SJSA1 (cell line): ENCODE measurements around the gene CDC45. TPM values are rescaled to one million over a fixed set of nuclear protein-coding genes. Genes with fewer than 3 reads are reported as not detected.
A peak's percentile ranks its signal among the peaks of the same experiment; 100 is the strongest.
"Not testable (repeated sequence)": the region's sequence is repeated elsewhere in the genome, so short reads cannot be mapped to it uniquely, and the experiment has no call there.

Experiments used
- DNase-seq, 2 experiments: peaks; one replicate each; pipeline ENCODE4 v3.0.0-alpha.2; 2015 to 2020; ENCODE audit warnings: low spot score in 2 of 2, low read depth in 1 of 2
- H3K27ac ChIP-seq: fragments of 250-450 bp; sonication (Bioruptor Pico); 2 replicates; pipeline ENCODE4 v1.5.1; 2020; ENCODE audit warnings: mild to moderate bottlenecking, moderate library complexity
- H3K27me3 ChIP-seq: fragments of 250-450 bp; sonication (Bioruptor Pico); replicated peaks from 2 replicates; pipeline ENCODE4 v1.5.1; 2020; ENCODE audit warnings: mild to moderate bottlenecking, moderate library complexity
- H3K36me3 ChIP-seq: fragments of 250-450 bp; sonication (Bioruptor Pico); 2 replicates; pipeline ENCODE4 v1.5.1; 2020; ENCODE audit warnings: mild to moderate bottlenecking
- H3K4me1 ChIP-seq: fragments of 250-450 bp; sonication (Bioruptor Pico); replicated peaks from 2 replicates; pipeline ENCODE4 v1.6.1; 2021; ENCODE audit warnings: mild to moderate bottlenecking
- H3K4me3 ChIP-seq: fragments of 250-450 bp; sonication (Bioruptor Pico); 2 replicates; pipeline ENCODE4 v1.5.1; 2020; ENCODE audit warnings: mild to moderate bottlenecking
- H3K9me3 ChIP-seq: fragments of 250-450 bp; sonication (Bioruptor Pico); replicated peaks from 2 replicates; pipeline ENCODE4 v1.5.1; 2020; ENCODE audit warnings: mild to moderate bottlenecking
- total RNA-seq: library from RNA; depleted of rRNA; stranded (reverse); fragments of >200 nt; shearing (Covaris generic); gene quantifications from 2 replicates; pipeline ENCODE4 v1.2.3, GENCODE V29; 2014

CDC45 gene
- total RNA-seq, 1 experiment from 2014 or later, result 72.5 TPM

GRCh38 chr22:19442166-19442565, 37.6 kb upstream of the CDC45 start:
- H3K27ac ChIP-seq, result no peak overlapping the region
- peaks cover 5% of the 10 kb centered on the region; the same call in 1 of the 2 replicates for H3K4me1 ChIP-seq
- no peaks in the 10 kb centered on the region for H3K9me3 ChIP-seq
- H3K27me3 ChIP-seq, result no peaks in the 10 kb centered on the region
- H3K4me3 ChIP-seq, result no peak overlapping the region
- H3K36me3 ChIP-seq, result peaks cover 66% of the 10 kb centered on the region
- DNase-seq, result no peak

GRCh38 chr22:19443544-19444211, 36.0 kb upstream of the CDC45 start:
- H3K4me1 ChIP-seq, result peaks cover 10% of the 10 kb centered on the region; the same call in 1 of the 2 replicates
- no peak overlapping the region for H3K27ac ChIP-seq
- no peaks in the 10 kb centered on the region for H3K27me3 ChIP-seq
- no peak for DNase-seq
- H3K9me3 ChIP-seq, result no peaks in the 10 kb centered on the region
- no peak overlapping the region for H3K4me3 ChIP-seq
- peaks cover 58% of the 10 kb centered on the region for H3K36me3 ChIP-seq

GRCh38 chr22:19445279-19445982, 34.3 kb upstream of the CDC45 start:
- H3K4me3 ChIP-seq, H3K9me3 ChIP-seq, H3K27ac ChIP-seq, H3K27me3 ChIP-seq, DNase-seq: not testable (repeated sequence)
- peaks cover 67% of the 10 kb centered on the region for H3K36me3 ChIP-seq
- peaks cover 11% of the 10 kb centered on the region; the same call in 1 of the 2 replicates for H3K4me1 ChIP-seq

- H3K27me3 ChIP-seq, result no peaks in the 10 kb centered on the region
- H3K4me1 ChIP-seq, result peaks cover 11% of the 10 kb centered on the region; the same call in 1 of the 2 replicates
- peak overlapping the region; percentile 95 for H3K4me3 ChIP-seq
- peaks cover 70% of the 10 kb centered on the region for H3K36me3 ChIP-seq
- H3K9me3 ChIP-seq, result no peaks in the 10 kb centered on the region
- H3K27ac ChIP-seq, result peak overlapping the region; percentile 32; the same call in 1 of the 2 replicates
- no peak for DNase-seq
Measured at GRCh38 chr22:19446603-19447329, 33.0 kb upstream of the CDC45 start.

GRCh38 chr22:19447330-19448075, 32.2 kb upstream of the CDC45 start, which contains the start of gene C22orf39:
TSS of gene C22orf39 (minus strand) at chr22:19447711. CDS start at chr22:19447688, 23 bp downstream.
- H3K36me3 ChIP-seq, result peaks cover 74% of the 10 kb centered on the region
- peak; percentile 86 to 87 for DNase-seq
- H3K27ac ChIP-seq, result peak within 1 kb of the TSS; percentile 32
- H3K9me3 ChIP-seq, result no peaks in the 10 kb centered on the region
- H3K27me3 ChIP-seq, result no peaks in the 10 kb centered on the region
- peak within 1 kb of the TSS; percentile 95 for H3K4me3 ChIP-seq
- H3K4me1 ChIP-seq, result peaks cover 11% of the 10 kb centered on the region; the same call in 1 of the 2 replicates

- H3K27ac ChIP-seq, result peak overlapping the region; percentile 32
- no peaks in the 10 kb centered on the region for H3K27me3 ChIP-seq
- peaks cover 11% of the 10 kb centered on the region; the same call in 1 of the 2 replicates for H3K4me1 ChIP-seq
- H3K4me3 ChIP-seq, result peak overlapping the region; percentile 95
- H3K36me3 ChIP-seq, result peaks cover 80% of the 10 kb centered on the region
- no peaks in the 10 kb centered on the region for H3K9me3 ChIP-seq
- DNase-seq, result no peak
Measured at GRCh38 chr22:19448076-19448607, 31.6 kb upstream of the CDC45 start.

GRCh38 chr22:19448739-19449421, 30.8 kb upstream of the CDC45 start:
- no peak for DNase-seq
- no peaks in the 10 kb centered on the region for H3K9me3 ChIP-seq
- peaks cover 82% of the 10 kb centered on the region for H3K36me3 ChIP-seq
- no peaks in the 10 kb centered on the region for H3K27me3 ChIP-seq
- no peak overlapping the region for H3K4me3 ChIP-seq
- no peak overlapping the region for H3K27ac ChIP-seq
- peaks cover 11% of the 10 kb centered on the region; the same call in 1 of the 2 replicates for H3K4me1 ChIP-seq

- H3K4me3 ChIP-seq, result no peak overlapping the region
- peaks cover 13% of the 10 kb centered on the region for H3K4me1 ChIP-seq
- H3K27ac ChIP-seq, result no peak overlapping the region
- H3K36me3 ChIP-seq, result peaks cover 82% of the 10 kb centered on the region
- H3K9me3 ChIP-seq, result no peaks in the 10 kb centered on the region
- DNase-seq, result no peak
- no peaks in the 10 kb centered on the region for H3K27me3 ChIP-seq
Measured at GRCh38 chr22:19449422-19449767, 30.3 kb upstream of the CDC45 start.

- Histone ChIP-seq H3K36me3 (peaks cover 85% of the 10 kb centered on the region), H3K4me1 (peaks cover 25% of the 10 kb centered on the region), H3K4me3 (no peak overlapping the region), H3K27me3 (no peaks in the 10 kb centered on the region), H3K9me3 (no peaks in the 10 kb centered on the region), H3K27ac (no peak overlapping the region)
- DNase-seq, result no peak
Measured at GRCh38 chr22:19450363-19451175, 29.2 kb upstream of the CDC45 start.

- Histone ChIP-seq H3K4me3 (no peak overlapping the region), H3K4me1 (peaks cover 33% of the 10 kb centered on the region), H3K9me3 (no peaks in the 10 kb centered on the region), H3K27ac (no peak overlapping the region), H3K27me3 (no peaks in the 10 kb centered on the region), H3K36me3 (peaks cover 87% of the 10 kb centered on the region)
- DNase-seq, result no peak
Measured at GRCh38 chr22:19451570-19451969, 28.1 kb upstream of the CDC45 start.

GRCh38 chr22:19453718-19454117, 26.0 kb upstream of the CDC45 start:
- Histone ChIP-seq H3K9me3 (no peaks in the 10 kb centered on the region), H3K4me3 (no peak overlapping the region), H3K36me3 (peaks cover 97% of the 10 kb centered on the region), H3K27me3 (no peaks in the 10 kb centered on the region), H3K27ac (no peak overlapping the region), H3K4me1 (peaks cover 40% of the 10 kb centered on the region)
- no peak for DNase-seq

- H3K4me1 ChIP-seq, result peaks cover 39% of the 10 kb centered on the region
- no peak overlapping the region for H3K4me3 ChIP-seq
- no peak overlapping the region for H3K27ac ChIP-seq
- no peaks in the 10 kb centered on the region for H3K9me3 ChIP-seq
- no peaks in the 10 kb centered on the region for H3K27me3 ChIP-seq
- no peak for DNase-seq
- H3K36me3 ChIP-seq, result peaks cover 97% of the 10 kb centered on the region
Measured at GRCh38 chr22:19454156-19454555, 25.6 kb upstream of the CDC45 start.
